GM21526 (cell line): ENCODE measurements around the gene CTAG2.
"Not testable (repeated sequence)": the region's sequence is repeated elsewhere in the genome, so short reads cannot be mapped to it uniquely, and the experiment has no call there.

Source experiments
- ATAC-seq: cut with Tn5 transposase; IDR thresholded peaks from one replicate; pipeline ENCODE4 v1.9.1; 2021; ENCODE audit warnings: moderate library complexity; ENCODE audit not compliant: unreplicated experiment, low FRiP score

CTAG2 gene

DNA sequence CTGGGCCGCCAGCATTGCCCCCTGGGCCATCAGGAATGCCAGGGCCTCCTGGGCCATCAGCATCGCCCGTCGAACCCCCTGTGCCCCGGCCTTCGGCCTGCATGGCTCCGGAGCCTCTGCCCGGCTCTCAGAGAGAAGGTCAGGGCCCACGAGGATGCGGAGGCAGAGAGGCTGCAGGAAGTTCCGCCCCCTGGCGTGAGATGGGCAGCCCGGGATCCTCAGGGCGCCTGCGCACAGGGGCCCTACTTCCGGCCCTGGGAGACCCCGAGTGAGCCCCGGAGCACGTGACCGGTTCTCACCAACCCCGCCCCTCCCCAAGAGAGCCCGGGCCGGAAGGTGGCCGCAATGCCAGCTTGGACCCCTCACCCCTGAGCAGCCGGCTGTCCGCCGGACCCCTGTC lies at the start of gene CTAG2:
CTAG2 (minus strand) TSS at position 167 of the 400 bp plus-strand sequence; CDS start at position 103, 64 bp downstream.
- not testable (repeated sequence) for ATAC-seq

- no peak for ATAC-seq
These were observed 45.4 kb upstream of the CTAG2 start for GRCh38 chrX:154698630-154699248.

- no peak for ATAC-seq
These were observed 43.3 kb upstream of the CTAG2 start for GRCh38 chrX:154696676-154697045.

DNA sequence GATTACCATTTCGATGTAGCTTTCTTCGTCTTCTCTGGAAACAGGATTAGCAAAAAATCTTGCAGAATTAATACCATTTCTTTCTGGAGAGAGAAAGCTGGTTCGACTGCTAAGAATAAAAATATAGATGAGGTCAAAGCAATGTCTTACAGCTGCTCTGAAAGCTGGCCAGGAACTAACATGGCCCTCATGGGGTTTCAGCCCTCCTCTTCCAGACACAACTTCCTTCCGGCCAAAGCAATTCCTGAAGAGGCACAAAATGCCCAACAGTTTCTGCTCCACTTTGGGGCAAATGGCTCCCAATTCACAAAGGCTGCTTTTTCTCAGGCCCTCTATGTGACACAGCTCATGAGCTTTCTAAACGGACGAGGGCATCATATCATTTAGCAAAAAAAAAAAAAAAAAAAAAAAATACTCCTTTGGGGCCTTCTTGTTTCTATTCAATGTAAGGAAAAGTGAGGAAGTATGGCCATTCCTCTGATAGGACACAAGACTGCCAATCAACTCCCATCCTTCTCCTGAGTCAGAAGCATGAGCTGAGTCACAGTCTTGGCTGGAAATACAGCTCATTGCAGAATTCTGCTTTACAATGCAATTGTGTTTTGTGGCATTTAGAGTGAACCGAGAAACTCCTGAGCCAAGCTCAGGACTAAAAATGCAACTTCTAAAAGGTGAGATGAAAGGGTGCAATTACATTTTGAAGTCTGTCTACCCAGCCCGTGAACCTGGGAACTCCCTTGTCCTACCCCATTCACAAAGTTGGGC lies 42.7 kb upstream of the CTAG2 start:
- ATAC-seq, result no peak

GRCh38 chrX:154693394-154693793 lies 40.0 kb upstream of the CTAG2 start:
- ATAC-seq, result no peak

- ATAC-seq, result not testable (repeated sequence)
These were observed 37.1 kb upstream of the CTAG2 start for GRCh38 chrX:154690438-154690837.

DNA sequence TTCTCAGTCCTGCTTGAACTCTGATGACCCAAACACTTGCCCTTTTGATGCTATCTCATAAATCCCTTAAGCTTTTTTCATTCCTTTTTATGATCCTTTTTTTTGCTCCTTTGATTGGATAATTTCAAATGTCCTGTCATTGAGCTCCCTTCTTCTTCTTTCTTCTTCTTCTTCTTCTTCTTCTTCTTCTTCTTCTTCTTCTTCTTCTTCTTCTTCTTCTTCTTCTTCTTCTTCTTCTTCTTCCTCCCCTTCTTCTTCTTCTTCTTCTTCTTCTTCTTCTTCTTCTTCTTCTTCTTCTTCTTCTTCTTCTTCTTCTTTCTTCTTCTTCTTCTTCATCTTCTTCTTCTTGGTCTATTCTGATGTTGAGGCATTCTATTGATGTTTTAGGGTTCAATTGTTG lies 18.7 kb upstream of the CTAG2 start:
- not testable (repeated sequence) for ATAC-seq

- ATAC-seq, result not testable (repeated sequence)
These were observed 17.5 kb upstream of the CTAG2 start for GRCh38 chrX:154670848-154671247.

GRCh38 chrX:154661899-154662298 lies 8.5 kb upstream of the CTAG2 start:
- ATAC-seq, result no peak

- ATAC-seq, result no peak
These were observed 7.8 kb upstream of the CTAG2 start for GRCh38 chrX:154661170-154661569.

- ATAC-seq, result no peak
These were observed 7.2 kb upstream of the CTAG2 start for GRCh38 chrX:154660541-154660940.

DNA sequence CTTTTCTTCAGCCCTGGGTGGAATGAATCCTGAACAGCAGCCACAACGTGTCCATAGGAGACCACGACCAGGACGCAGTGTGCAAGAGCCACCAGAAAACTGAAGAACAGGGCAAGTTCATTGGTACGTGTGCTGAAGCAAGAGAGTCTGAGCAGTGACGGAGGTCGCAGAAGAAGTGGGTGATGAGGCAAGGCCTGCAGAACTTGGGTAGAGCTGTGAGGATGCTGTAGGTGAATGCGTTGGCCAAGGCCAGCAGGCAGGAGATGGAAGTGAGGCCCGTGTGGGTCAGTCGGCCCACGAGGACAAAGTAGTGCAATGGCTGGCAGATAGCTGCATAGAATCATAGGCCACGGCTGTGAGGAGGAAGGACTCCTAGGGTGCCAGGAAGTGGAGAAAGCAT lies 5.6 kb upstream of the CTAG2 start:
- ATAC-seq, result no peak

GRCh38 chrX:154658187-154658586 lies 4.8 kb upstream of the CTAG2 start:
- ATAC-seq, result no peak

GRCh38 chrX:154657226-154657805 lies 3.9 kb upstream of the CTAG2 start:
- ATAC-seq, result no peak

DNA sequence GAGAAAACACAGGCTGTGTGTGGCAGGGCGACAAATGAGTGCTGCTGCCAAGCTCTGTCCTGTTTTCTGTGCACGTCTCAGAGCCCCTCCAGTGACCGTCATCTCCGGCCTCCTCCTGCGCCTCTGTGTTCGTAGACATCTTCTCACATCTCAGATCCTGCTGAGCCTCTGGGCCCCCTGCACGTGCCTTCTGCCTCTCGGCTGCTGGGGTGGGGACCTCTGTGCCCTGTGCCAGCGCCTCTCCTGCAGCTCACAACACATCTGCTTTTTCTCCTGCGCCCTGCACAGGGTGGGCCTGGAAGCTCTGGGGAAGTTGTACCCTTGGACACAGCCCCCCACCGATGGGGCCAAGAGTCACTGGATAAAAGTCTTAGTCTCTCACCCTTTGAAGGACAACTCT lies 2.4 kb upstream of the CTAG2 start:
- ATAC-seq, result no peak

DNA sequence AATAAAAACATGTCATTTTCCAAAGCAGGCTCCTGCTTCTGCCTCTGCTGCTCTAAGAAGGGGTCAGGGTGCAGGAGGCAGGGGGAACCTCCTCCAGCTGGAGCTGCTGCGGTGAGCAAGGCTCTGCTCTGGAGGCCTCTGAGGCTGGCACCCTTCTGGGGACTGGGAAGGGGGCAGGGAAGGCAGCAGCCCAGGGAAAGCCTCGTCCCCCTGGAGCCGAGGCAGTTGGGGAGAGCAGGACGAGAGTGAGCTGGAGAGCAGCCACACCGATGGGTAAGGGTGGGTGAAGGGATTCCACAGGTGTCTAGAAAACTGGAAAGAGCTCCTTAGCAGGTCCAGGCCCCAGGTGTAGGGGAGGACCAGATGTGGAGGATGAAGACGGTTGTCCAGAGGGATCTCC lies 2.0 kb upstream of the CTAG2 start:
- ATAC-seq, result no peak

- no peak for ATAC-seq
These were observed 1.5 kb upstream of the CTAG2 start for GRCh38 chrX:154654925-154655324.

DNA sequence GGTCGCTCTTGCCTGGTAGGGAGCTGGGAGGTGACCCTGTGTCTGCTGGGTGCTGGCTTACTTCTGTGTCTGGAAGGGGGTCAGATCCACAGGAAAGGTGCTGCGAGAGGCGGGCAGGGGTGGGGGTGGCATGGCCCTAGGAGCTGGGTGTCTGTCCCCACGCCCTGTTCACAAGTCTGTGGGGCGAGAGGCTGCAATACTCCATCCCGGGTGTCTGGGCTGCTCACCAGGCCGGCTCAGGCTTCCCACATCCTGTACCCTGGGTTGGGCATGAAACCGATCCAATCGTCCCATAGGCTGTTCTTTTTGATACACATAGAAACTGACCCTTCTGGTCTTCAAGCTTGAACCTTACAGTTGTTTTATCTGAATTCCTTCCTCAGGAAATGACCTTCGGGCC lies 993 bp upstream of the CTAG2 start:
- no peak for ATAC-seq

GRCh38 chrX:154653048-154653401 lies 354 bp downstream of the CTAG2 start:
- ATAC-seq, result no peak

DNA sequence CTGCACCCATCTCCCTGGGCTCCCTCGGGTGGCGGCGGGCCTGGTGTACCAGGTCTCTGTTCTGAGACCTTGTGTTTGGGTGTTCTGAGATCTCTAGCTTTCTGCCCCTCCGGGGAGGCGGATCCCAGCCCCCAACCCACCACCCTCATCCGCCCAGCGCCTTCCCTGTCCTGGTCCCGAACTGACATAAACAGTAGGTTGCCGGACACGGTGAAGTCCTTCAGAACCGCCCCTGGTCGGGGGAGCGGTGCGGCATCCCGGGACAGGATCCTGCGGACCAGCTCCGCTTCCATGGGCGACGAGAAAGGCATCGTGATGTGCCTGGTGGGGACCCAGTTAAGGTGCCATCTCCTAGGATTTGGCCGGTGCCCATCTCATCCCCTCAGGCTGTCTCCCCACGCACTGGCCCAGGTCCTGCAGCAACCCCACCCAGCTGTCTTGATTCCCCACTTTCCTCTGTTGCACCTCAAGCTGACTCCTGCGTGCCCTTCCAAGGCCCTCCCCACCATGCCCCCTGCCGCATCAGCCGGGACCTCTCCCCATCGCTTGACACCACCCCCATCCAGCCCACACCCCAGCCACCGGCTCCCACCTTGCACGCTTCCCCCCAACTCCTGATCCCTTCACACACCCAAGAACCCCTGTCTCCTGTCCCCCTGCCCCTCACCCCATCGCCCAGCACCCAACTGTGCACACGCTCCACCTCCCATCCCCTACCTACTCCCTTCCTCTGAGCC lies 900 bp downstream of the CTAG2 start:
- ATAC-seq, result no peak

- ATAC-seq, result no peak
These were observed 3.2 kb downstream of the CTAG2 start for GRCh38 chrX:154650221-154650510.
